Natural killer cell (primary cell): ENCODE results near the gene FUT1. TPM values are rescaled to one million over a fixed set of nuclear protein-coding genes. Genes with fewer than 3 reads are reported as not detected.

Source experiments
- ATAC-seq, 3 donors: fragments of 150-1000 bp in 2 of 3; fragments of 200-7000 bp in 1 of 3; cut with Tn5 transposase; 1 replicate in 1 of 3; 2 replicates in 2 of 3; pipeline ENCODE4 v1.10.0; 2021; ENCODE audit warnings: mild to moderate bottlenecking in 2 of 3, moderate library complexity in 2 of 3
- DNase-seq, 2 donors: peaks; one replicate each; pipeline versions ENCODE4 v3.0.0 to v3.0.0-alpha.2; 2013 to 2021; ENCODE audit warnings: mixed read lengths in 1 of 2
- H3K27ac ChIP-seq: one replicate; pipeline ENCODE4 v1.5.1; 2013; ENCODE audit warnings: mild to moderate bottlenecking, low read length
- H3K27me3 ChIP-seq: one replicate; pipeline ENCODE4 v1.6.1; 2013; ENCODE audit warnings: low read length; ENCODE audit not compliant: control insufficient read depth, insufficient read depth
- H3K36me3 ChIP-seq: one replicate; pipeline ENCODE4 v1.6.1; 2013; ENCODE audit warnings: low read length; ENCODE audit not compliant: control insufficient read depth, insufficient read depth
- H3K4me1 ChIP-seq: one replicate; pipeline ENCODE4 v1.6.1; 2013; ENCODE audit warnings: low read length; ENCODE audit not compliant: control insufficient read depth, insufficient read depth
- H3K4me3 ChIP-seq: one replicate; pipeline ENCODE4 v1.5.1; 2013; ENCODE audit warnings: low read length
- H3K9me3 ChIP-seq: one replicate; pipeline ENCODE4 v1.6.1; 2013; ENCODE audit warnings: low read length; ENCODE audit not compliant: control insufficient read depth, insufficient read depth
- H3K27ac Mint-ChIP-seq, 2 donors: one replicate each; pipeline ENCODE4 v1.8.0; 2022; ENCODE audit warnings: mild to moderate bottlenecking in 2 of 2, mixed read lengths in 2 of 2, moderate library complexity in 1 of 2
- H3K27me3 Mint-ChIP-seq, 2 donors: one replicate each; pipeline ENCODE4 v1.8.0; 2022; ENCODE audit warnings: low read depth in 2 of 2, mixed read lengths in 2 of 2
- H3K36me3 Mint-ChIP-seq: one replicate; pipeline ENCODE4 v1.8.0; 2022; ENCODE audit warnings: mixed read lengths
- H3K4me1 Mint-ChIP-seq, 2 donors: one replicate each; pipeline ENCODE4 v1.8.0; 2022; ENCODE audit warnings: mixed read lengths in 2 of 2
- H3K4me3 Mint-ChIP-seq: one replicate; pipeline ENCODE4 v1.8.0; 2022; ENCODE audit warnings: mild to moderate bottlenecking, moderate library complexity, mixed read lengths
- H3K9me3 Mint-ChIP-seq, 2 donors: one replicate each; pipeline ENCODE4 v1.8.0; 2022; ENCODE audit warnings: mixed read lengths in 2 of 2
- CTCF ChIP-seq: fragments of 200-600 bp; IDR thresholded peaks from one replicate; pipeline ENCODE4 v1.8.0; 2022; ENCODE audit warnings: antibody characterized with exemption
- WGBS: methylation state at CpG from one replicate; pipeline ENCODE4 v1.1.7; 2013; ENCODE audit warnings: missing lambda C conversion rate; ENCODE audit not compliant: insufficient coverage; 5-methylcytosine and 5-hydroxymethylcytosine counted together
- intact Hi-C: fragments of 100-400 bp; cut with micrococcal nuclease; formaldehyde crosslinking; loops from one replicate; pipeline ENCODE4 v1.14.2; 2022
- total RNA-seq, 4 donors: library from RNA; stranded (reverse); fragments of 120-200 nt in 1 of 4; gene quantifications; one replicate each; pipeline versions ENCODE4 v1.2.3 to v1.2.4, GENCODE V29; 2013 to 2022

FUT1 gene
- total RNA-seq, 3 donors from 2014 or later (not counting 1 experiment from before 2014, with no cell fraction given): 0.18 TPM; not detected in 2

- Histone ChIP-seq H3K27me3 (no peaks in the 10 kb centered on the region), H3K27ac (no peak overlapping the region), H3K9me3 (no peaks in the 10 kb centered on the region), H3K4me3 (no peak overlapping the region), H3K4me1 (peaks cover 8% of the 10 kb centered on the region), H3K36me3 (no peaks in the 10 kb centered on the region)
- Mint-ChIP-seq H3K36me3 (no peaks in the 10 kb centered on the region), H3K27me3 (peaks cover 0 to 2% of the 10 kb centered on the region in 2 donors), H3K27ac (no peak overlapping the region), H3K9me3 (no peaks in the 10 kb centered on the region), H3K4me3 (no peak overlapping the region), H3K4me1 (peaks cover 5% of the 10 kb centered on the region in 2 donors)
- WGBS: 44% methylated on average over 5 of the region's 5 CpGs
- ATAC-seq (no peak), DNase-seq (no peak)
- intact Hi-C loops: no loop called here
- no peak for TF ChIP-seq CTCF
These were observed 32.1 kb upstream of the FUT1 start for GRCh38 chr19:48784527-48784926.

- Histone ChIP-seq H3K9me3 (no peaks in the 10 kb centered on the region), H3K27ac (no peak overlapping the region), H3K27me3 (no peaks in the 10 kb centered on the region), H3K4me1 (peaks cover 8% of the 10 kb centered on the region), H3K4me3 (no peak overlapping the region), H3K36me3 (no peaks in the 10 kb centered on the region)
- 80% methylated on average over 14 of the region's 14 CpGs for WGBS
- Mint-ChIP-seq H3K4me3 (no peak overlapping the region), H3K9me3 (no peaks in the 10 kb centered on the region), H3K27ac (no peak overlapping the region), H3K36me3 (no peaks in the 10 kb centered on the region), H3K27me3 (peaks cover 0 to 2% of the 10 kb centered on the region in 2 donors), H3K4me1 (peaks cover 5% of the 10 kb centered on the region in 2 donors)
- no peak for ATAC-seq
- intact Hi-C loops: no loop called here
- TF ChIP-seq CTCF: no peak
- no peak for DNase-seq
These were observed 28.4 kb upstream of the FUT1 start for GRCh38 chr19:48780631-48781391.

- no peak overlapping the region for H3K4me3 Mint-ChIP-seq
- DNase-seq: no peak
- no peaks in the 10 kb centered on the region for H3K36me3 ChIP-seq
- no peaks in the 10 kb centered on the region for H3K9me3 Mint-ChIP-seq
- intact Hi-C loops: no loop called here
- peaks cover 0 to 2% of the 10 kb centered on the region in 2 donors for H3K27me3 Mint-ChIP-seq
- H3K9me3 ChIP-seq: no peaks in the 10 kb centered on the region
- peaks cover 5% of the 10 kb centered on the region in 2 donors for H3K4me1 Mint-ChIP-seq
- no peak overlapping the region for H3K27ac ChIP-seq
- no peaks in the 10 kb centered on the region for H3K36me3 Mint-ChIP-seq
- peaks cover 8% of the 10 kb centered on the region for H3K4me1 ChIP-seq
- H3K27me3 ChIP-seq: no peaks in the 10 kb centered on the region
- 80% methylated on average over 1 of the region's 1 CpG for WGBS
- no peak for ATAC-seq
- TF ChIP-seq CTCF: no peak
- no peak overlapping the region for H3K4me3 ChIP-seq
- H3K27ac Mint-ChIP-seq: no peak overlapping the region
These were observed 27.2 kb upstream of the FUT1 start for GRCh38 chr19:48779636-48780035.

GRCh38 chr19:48777720-48778119 is 25.3 kb upstream of the FUT1 start:
- Mint-ChIP-seq H3K27me3 (peaks cover 0 to 2% of the 10 kb centered on the region in 2 donors), H3K9me3 (no peaks in the 10 kb centered on the region), H3K4me1 (peaks cover 5% of the 10 kb centered on the region in 2 donors), H3K27ac (no peak overlapping the region), H3K36me3 (no peaks in the 10 kb centered on the region), H3K4me3 (no peak overlapping the region)
- no peak for ATAC-seq
- no peak overlapping the region for H3K4me3 ChIP-seq
- H3K27ac ChIP-seq: no peak overlapping the region
- no peak for TF ChIP-seq CTCF
- H3K27me3 ChIP-seq: no peaks in the 10 kb centered on the region
- 93% methylated on average over 12 of the region's 12 CpGs for WGBS
- intact Hi-C loops: no loop called here
- no peak for DNase-seq
- no peaks in the 10 kb centered on the region for H3K9me3 ChIP-seq
- no peaks in the 10 kb centered on the region for H3K36me3 ChIP-seq
- H3K4me1 ChIP-seq: peaks cover 6% of the 10 kb centered on the region
